GM21717 (cell line): ENCODE measurements around the gene SPR.

Experiments
- ATAC-seq: cut with Tn5 transposase; IDR thresholded peaks from one replicate; pipeline ENCODE4 v1.9.1; 2021; ENCODE audit warnings: mild to moderate bottlenecking, moderate library complexity; ENCODE audit not compliant: unreplicated experiment

The SPR gene

DNA sequence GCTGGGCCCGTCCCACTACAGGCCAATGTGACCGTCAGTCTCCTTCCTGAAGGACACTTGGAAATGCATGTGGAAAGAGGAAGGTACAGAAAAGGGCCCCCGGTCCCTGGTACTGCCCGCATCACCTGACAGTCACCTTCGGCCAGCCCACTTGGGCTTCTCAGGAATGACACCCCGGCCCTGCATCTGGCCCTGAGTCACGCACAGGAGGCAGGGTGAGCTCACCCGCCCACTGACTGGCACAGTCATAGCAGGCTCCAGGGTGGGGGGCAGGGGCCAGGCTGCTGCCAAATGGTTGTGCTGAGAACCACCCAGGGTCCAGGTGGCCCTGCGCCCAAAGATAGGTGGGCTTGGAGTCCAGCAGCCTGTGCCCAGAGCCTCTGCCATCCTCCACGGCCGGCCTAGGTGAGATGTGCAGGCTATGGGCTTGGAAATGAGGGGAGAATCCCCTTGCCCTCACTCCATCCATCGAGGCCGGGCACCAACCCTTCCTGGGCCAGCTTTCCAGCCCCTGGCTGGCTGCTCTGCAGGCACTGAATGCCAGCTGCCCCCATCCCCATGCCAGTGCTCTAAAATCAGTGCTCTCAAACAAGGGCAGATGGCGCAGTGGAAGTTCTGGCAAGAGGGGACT lies 44.2 kb downstream of the SPR start:
- ATAC-seq: no peak

DNA sequence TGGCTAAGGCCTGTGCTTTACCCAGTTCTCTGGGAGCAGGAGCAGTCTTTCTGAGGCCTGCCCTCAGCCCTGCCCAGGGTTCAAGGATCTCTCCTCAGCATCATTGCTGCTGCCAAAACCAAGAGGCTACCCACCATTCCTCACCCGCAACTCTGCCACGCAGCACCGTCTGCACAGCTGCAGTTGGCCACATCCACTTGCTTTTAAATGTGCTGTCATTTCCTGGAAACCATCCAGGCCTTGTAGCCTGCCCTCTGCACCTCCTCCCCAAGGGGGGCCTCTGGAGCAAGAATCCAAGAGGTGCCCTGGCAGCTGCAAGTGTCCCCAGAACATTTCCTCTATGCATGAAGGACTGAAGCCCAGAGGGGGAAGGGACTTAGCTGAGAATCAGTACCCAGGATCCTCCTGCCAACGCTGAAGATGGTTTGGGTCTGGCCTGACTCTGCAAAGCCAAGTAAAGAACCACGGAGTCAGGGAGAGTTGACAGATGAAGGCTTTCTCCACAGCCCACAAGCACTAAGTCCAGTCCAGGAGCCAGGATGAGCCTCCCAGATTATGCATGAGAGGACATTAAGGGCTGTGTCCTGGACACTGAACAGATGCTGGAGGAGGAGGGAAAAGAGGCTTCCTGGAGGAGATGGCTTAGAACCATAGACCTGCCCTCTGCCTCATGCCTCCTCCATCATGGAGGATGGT lies 45.0 kb downstream of the SPR start:
- no peak for ATAC-seq

DNA sequence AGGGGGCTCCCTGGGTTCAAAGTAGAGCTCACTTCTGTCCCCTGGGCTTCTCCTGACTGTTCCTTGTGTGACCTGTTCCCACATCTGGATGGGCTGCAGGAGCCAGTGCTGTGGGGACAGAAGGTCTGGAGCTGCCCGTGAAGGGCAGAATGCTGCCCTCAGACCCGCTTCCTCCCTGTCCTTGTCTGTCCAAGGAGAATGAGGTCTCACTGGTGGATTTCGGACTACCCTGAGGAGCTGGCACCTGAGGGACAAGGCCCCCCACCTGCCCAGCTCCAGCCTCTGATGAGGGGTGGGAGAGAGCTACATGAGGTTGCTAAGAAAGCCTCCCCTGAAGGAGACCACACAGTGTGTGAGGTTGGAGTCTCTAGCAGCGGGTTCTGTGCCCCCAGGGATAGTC lies 45.6 kb downstream of the SPR start:
- ATAC-seq: no peak

DNA sequence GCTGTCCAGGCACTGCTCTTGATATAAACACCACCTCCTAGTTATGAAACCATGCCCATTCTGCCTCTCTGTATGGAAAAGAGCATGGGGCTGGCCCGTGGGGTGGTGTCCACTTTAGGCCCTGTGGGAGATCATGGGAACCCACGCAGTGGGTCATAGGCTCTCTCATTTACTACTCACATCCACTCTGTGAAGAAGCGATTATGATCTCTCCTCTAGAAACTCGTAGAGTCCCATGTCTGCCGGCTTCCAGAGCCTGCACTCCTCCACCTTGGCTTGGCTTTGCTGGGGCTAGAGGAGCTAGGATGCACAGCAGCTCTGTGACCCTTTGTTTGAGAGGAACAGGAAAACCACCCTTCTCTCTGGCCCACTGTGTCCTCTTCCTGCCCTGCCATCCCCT lies 46.0 kb downstream of the SPR start:
- ATAC-seq: no peak

DNA sequence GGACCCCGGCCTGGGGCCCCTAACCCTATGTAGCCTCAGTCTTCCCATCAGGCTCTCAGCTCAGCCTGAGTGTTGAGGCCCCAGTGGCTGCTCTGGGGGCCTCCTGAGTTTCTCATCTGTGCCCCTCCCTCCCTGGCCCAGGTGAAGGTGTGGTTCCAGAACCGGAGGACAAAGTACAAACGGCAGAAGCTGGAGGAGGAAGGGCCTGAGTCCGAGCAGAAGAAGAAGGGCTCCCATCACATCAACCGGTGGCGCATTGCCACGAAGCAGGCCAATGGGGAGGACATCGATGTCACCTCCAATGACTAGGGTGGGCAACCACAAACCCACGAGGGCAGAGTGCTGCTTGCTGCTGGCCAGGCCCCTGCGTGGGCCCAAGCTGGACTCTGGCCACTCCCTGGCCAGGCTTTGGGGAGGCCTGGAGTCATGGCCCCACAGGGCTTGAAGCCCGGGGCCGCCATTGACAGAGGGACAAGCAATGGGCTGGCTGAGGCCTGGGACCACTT lies 46.5 kb downstream of the SPR start:
- no peak for ATAC-seq

DNA sequence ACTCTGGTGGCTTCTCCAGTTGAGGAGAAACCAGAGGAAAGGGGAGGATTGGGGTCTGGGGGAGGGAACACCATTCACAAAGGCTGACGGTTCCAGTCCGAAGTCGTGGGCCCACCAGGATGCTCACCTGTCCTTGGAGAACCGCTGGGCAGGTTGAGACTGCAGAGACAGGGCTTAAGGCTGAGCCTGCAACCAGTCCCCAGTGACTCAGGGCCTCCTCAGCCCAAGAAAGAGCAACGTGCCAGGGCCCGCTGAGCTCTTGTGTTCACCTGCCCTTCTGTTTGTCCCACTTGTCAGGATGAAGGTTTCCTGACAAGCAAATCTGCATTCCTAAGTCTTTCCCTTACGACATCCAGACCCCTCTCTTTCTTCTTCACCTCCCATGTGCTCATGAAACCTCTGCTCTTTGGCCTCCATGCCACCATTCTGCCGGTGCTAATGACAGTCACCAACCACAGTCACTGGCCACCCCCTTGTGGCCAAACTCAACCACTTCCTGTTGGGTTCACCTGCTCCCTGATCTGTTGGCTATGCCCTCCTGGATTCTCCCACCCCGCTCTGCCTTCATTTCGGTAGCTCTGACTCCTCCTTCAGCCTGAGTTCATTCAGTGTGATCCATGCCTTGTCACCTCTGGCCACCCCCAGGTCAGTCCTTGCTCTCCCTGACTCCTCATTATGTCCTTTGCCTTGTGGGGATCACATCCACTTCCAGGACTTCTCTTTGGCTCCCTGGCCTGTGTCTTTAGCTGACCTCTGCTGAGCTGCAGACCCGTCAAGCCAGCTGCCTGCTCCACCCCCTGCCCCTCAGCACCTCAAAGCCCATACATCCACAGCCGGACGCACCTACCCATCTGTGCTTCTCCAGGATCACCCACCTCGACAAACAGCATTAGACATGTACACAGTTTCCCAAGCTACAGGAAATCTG lies 47.7 kb downstream of the SPR start:
- ATAC-seq: no peak

DNA sequence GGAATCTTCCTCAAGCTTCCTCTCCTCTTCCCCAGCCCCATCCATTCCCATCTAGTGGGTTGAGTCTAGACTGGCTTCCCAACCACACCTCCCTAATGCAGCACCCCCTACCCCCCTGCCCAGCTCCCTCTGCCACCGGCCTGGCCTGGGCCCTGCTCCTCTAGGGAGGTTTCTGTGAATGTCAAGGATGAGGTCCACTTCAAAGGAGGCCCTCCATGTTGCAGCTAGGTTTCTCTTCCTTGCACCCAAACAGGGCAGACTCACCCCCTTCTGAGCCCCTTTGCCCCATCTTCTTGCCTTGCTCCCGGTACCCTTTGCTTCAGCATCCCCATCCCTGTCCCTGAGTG lies 48.4 kb downstream of the SPR start:
- ATAC-seq: no peak

DNA sequence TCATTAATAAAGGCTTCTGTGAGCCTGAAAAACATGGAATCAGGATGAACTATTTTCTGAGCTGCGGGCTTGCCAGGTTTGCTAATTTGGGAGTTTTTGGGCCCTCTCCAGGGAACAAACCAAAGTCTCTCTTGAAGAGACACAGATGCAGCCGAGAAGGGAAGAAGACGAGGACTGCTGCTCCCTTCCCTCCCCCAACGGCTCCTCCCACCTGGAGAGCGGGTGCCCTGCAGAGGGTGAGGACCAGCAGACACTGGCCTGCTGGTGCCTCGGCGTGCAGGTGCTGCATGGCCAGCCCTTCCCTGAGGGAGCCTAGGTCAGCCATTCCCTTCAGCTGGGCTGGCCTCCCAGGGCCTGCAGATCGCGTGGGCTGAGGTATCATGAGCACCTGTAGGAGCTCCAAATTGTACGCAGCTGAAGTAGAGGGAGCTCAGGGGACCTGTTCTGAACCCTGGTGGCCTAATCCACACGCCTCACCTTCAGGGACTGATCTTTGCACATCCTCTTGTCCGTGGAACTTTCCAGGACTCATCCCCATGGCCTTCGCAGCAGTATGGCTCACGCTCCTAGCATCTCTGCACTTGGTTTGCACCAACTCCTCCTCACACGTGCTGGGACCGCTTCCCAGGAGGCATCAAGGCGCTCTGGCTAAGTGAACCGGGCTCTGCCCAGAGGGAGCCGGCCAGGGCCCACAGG lies 49.6 kb downstream of the SPR start:
- no peak for ATAC-seq

DNA sequence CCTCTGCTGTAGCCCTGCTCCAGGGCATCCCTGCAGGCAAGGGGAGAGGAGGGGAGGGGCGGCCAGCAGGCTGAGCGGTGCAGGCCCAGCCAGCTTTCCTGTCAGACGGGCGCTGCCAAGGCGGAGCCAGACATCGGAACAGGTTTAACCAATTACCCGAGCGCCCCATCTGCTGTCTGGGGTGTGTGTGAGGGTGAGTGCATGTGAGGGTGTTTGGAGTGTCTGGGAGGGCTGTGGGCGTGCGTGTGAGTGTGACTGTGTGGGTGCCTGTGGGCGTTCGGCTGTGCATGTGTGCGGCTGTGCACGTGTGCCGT lies 50.1 kb downstream of the SPR start:
- no peak for ATAC-seq

DNA sequence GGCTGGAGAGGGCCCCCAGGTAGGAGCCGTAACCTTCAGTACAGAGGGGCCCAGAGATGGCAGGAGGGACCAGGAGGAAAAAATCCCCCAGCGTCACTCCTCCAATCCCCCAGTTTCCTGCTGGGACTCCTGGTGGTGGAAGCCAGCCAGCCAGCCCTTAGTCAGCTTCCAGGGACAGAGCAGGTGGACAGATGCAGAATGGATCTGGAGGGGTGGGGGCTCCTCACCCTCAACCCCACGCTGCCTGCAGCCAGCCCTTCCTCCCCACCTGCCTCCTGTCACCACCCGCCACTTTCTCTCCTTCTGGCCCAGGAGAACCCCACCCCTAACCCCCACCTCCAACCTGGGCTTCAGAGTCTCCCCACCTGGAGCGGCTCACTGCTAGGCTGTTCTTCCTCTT lies 51.2 kb downstream of the SPR start:
- ATAC-seq: no peak

DNA sequence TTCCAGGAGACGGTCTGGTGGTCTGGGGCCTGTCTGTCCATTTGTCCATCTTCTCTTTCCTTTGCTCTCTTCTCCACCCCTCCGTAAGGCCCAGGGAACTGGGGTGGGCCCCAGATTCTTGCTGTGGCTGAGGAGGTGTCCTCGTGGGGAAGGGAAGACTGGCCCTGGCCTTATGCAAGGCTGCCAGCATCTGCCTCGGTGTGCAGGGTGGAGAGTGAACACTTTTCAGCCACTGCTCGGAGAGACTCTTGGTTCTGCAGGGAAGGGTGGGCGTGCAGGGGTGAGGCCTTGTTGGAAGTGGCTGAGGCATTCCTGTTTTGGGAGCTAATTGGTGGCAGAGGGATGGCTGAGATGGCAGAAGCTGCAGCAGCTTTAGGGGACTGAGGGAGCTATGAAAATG lies 53.2 kb downstream of the SPR start:
- no peak for ATAC-seq

DNA sequence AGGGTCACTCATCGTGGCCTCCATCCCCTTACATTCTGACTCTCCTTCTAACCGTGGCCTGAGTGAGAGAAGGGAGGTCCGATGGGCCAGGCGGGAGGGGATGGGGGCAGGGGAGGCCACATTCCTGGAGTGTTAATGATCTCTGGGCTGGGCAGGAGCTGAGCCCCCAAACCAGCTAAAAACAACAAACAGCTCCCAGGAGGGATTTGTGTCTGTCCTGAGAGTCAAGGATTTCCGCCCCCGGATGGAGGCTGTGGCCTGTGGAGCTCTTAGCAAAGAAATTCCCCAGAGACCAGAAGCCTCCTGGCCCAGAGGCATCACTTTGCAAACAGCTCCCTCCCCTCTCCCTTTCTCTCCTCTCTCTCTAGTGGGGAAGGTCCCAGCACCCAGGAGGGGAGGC lies 53.6 kb downstream of the SPR start:
- no peak for ATAC-seq
